Calu3 (cell line): Measurements from ENCODE around the gene SSB. TPM values are rescaled to one million over a fixed set of nuclear protein-coding genes. Genes with fewer than 3 reads are reported as not detected.

Experiments used
- BruUV-seq: library from RNA; stranded (reverse); fragments of 400-500 nt; replicated peaks from 2 replicates; lab custom pipeline; 2021; lab: Mats Ljungman, UMichigan
- CTCF ChIA-PET: fragments of 300-600 bp; sonication (Branson Sonifier 250); formaldehyde crosslinking; loops from one replicate; lab custom pipeline; 2022; ENCODE audit warnings: antibody characterized with exemption; lab: Charles Lee
- DNase-seq: peaks from one replicate; pipeline ENCODE4 v3.0.0; 2022
- H3K27ac Mint-ChIP-seq: one replicate; pipeline ENCODE4 v1.8.0; 2022; ENCODE audit warnings: mixed read lengths; ENCODE audit not compliant: unreplicated experiment
- H3K27me3 Mint-ChIP-seq: one replicate; pipeline ENCODE4 v1.8.0; 2022; ENCODE audit warnings: mixed read lengths; ENCODE audit not compliant: unreplicated experiment
- H3K36me3 Mint-ChIP-seq: one replicate; pipeline ENCODE4 v1.8.0; 2022; ENCODE audit warnings: mild to moderate bottlenecking, moderate library complexity, mixed read lengths; ENCODE audit not compliant: insufficient read depth, unreplicated experiment
- H3K4me1 Mint-ChIP-seq: one replicate; pipeline ENCODE4 v1.8.0; 2022; ENCODE audit warnings: mild to moderate bottlenecking, low read depth, mixed read lengths; ENCODE audit not compliant: unreplicated experiment
- H3K4me3 Mint-ChIP-seq: one replicate; pipeline ENCODE4 v1.8.0; 2022; ENCODE audit warnings: mild to moderate bottlenecking, low read depth, moderate library complexity, mixed read lengths; ENCODE audit not compliant: unreplicated experiment
- H3K9me3 Mint-ChIP-seq: one replicate; pipeline ENCODE4 v1.8.0; 2022; ENCODE audit warnings: low read depth, mixed read lengths; ENCODE audit not compliant: unreplicated experiment
- intact Hi-C: fragments of 100-400 bp; cut with micrococcal nuclease; formaldehyde crosslinking; loops from one replicate; pipeline ENCODE4 v1.10.0; 2022; ENCODE audit not compliant: unreplicated experiment
- total RNA-seq: library from RNA; stranded (reverse); gene quantifications from 2 replicates; pipeline ENCODE4 v1.2.3, GENCODE V29; 2022
- TF ChIP-seq, protein P1 (sequence below): fragments of 200-600 bp; IDR thresholded peaks from one replicate; pipeline ENCODE4 v1.8.0; 2022; ENCODE audit warnings: antibody characterized with exemption; ENCODE audit not compliant: unreplicated experiment

Gene SSB
- total RNA-seq, 1 experiment from 2014 or later = 143 TPM

DNA sequence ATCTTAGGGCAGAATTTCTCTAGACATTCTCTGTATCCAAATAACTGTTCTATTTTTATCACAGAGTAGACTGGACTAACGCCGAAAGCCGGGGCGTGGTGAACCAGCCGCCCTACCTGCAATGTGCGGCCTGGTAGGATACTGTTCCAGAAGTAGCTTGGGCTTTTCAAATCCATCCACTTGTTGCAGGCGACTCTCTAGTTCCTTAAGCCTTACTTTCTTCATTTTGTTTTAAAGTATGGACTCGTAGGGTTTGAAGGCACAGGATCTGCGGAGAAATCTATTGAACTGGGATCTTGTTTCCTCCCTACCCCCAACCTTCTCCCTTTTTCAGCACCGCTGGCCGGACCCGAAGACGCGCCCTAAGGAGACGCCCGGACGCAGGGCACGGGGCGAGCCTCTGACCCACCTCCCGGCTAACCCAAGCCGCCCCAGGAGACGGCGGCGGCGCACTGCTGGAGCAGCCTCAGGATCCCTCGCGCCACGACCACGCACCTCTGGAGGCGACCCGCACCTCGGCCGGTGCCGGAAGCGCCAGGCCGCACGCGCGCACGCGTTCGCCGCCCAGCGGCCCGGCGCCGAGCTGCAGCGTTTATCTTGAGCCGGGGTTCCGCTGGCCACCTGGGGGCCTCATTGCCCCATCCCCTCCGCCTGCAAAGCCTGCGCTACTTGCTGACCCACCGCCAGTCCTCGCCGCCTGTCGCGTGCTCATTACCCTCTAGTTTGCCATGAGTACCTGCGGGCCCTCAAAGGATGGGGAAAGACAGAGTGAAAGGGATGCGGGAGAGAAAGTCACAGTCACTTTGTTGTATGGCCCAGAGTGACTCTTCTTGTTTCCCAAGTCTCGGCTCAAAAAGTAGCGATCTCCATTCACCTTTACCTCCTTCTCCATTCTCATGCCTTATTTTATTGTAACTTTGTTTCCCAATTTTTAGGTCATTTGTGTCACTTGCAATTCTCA is 26.0 kb downstream of the SSB start, which contains the start of gene METTL5:
Gene METTL5 (minus strand): TSS at position 533 of the 961 bp plus-strand sequence. CDS start 308 bp downstream, at position 225.
- Mint-ChIP-seq H3K36me3 (peaks cover 61% of the 10 kb centered on the region), H3K27ac (peak within 1 kb of the TSS; percentile 40), H3K4me3 (peak within 1 kb of the TSS; percentile 90), H3K9me3 (peaks cover 2% of the 10 kb centered on the region), H3K27me3 (no peaks in the 10 kb centered on the region), H3K4me1 (peaks cover 44% of the 10 kb centered on the region)
- BruUV-seq = no TSS peak
- intact Hi-C loops = loop anchor here (2.0 to 5.0 kb wide), 2 partner anchors 53 to 104 kb away; no protein-coding TSS in a partner anchor
- CTCF ChIA-PET = interaction anchor here (1.0 kb wide), 1 partner anchor 53 kb away, joined by 6 read pairs; no protein-coding TSS in a partner anchor
- TF ChIP-seq, protein P1, sequence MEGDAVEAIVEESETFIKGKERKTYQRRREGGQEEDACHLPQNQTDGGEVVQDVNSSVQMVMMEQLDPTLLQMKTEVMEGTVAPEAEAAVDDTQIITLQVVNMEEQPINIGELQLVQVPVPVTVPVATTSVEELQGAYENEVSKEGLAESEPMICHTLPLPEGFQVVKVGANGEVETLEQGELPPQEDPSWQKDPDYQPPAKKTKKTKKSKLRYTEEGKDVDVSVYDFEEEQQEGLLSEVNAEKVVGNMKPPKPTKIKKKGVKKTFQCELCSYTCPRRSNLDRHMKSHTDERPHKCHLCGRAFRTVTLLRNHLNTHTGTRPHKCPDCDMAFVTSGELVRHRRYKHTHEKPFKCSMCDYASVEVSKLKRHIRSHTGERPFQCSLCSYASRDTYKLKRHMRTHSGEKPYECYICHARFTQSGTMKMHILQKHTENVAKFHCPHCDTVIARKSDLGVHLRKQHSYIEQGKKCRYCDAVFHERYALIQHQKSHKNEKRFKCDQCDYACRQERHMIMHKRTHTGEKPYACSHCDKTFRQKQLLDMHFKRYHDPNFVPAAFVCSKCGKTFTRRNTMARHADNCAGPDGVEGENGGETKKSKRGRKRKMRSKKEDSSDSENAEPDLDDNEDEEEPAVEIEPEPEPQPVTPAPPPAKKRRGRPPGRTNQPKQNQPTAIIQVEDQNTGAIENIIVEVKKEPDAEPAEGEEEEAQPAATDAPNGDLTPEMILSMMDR = peak; percentile 98
- DNase-seq = peak; percentile 91

GRCh38 chr2:169827272-169828140 is 28.8 kb downstream of the SSB start, which contains the start of gene UBR3:
UBR3 (plus strand) TSS chr2:169827454; CDS start chr2:169827508, 54 bp downstream.
- Mint-ChIP-seq H3K4me3 (peak within 1 kb of the TSS; percentile 91), H3K9me3 (peaks cover 2% of the 10 kb centered on the region), H3K27ac (peak within 1 kb of the TSS; percentile 66), H3K36me3 (peaks cover 49% of the 10 kb centered on the region), H3K4me1 (peaks cover 37% of the 10 kb centered on the region), H3K27me3 (no peaks in the 10 kb centered on the region)
- intact Hi-C loops = loop anchor here (5.0 kb wide), 1 partner anchor 50 kb away; no protein-coding TSS in a partner anchor
- DNase-seq = peak; percentile 96
- CTCF ChIA-PET = interaction anchor here (0.5 to 2.4 kb wide), 7 partner anchors 37 to 444 kb away, joined by 3 to 11 read pairs (median 3); no protein-coding TSS in a partner anchor
- no TSS peak for BruUV-seq
- TF ChIP-seq, protein P1 = no peak

GRCh38 chr2:169828141-169828811 is 29.6 kb downstream of the SSB start:
- no peaks in the 10 kb centered on the region for H3K27me3 Mint-ChIP-seq
- H3K36me3 Mint-ChIP-seq = peaks cover 43% of the 10 kb centered on the region
- no TSS peak for BruUV-seq
- TF ChIP-seq, protein P1 = no peak
- H3K27ac Mint-ChIP-seq = peak overlapping the region; percentile 66
- peaks cover 29% of the 10 kb centered on the region for H3K4me1 Mint-ChIP-seq
- intact Hi-C loops = loop anchor here (5.0 kb wide), 1 partner anchor 49 kb away; no protein-coding TSS in a partner anchor
- DNase-seq = peak; percentile 35
- CTCF ChIA-PET = interaction anchor here (0.9 to 2.4 kb wide), 3 partner anchors 38 to 99 kb away, joined by 3 to 11 read pairs (median 6); no protein-coding TSS in a partner anchor
- H3K9me3 Mint-ChIP-seq = peaks cover 2% of the 10 kb centered on the region
- peak overlapping the region; percentile 91 for H3K4me3 Mint-ChIP-seq
